RWPE1 (cell line): Measurements from ENCODE around the gene DNMT3L.

ENCODE experiments used
- CTCF ChIA-PET: fragments of 350-600 bp; sonication (Branson Sonifier 250); formaldehyde crosslinking; extraction: SDS; loops from one replicate; lab custom pipeline; 2021; lab: Yijun Ruan, JAX
- POLR2A ChIA-PET: fragments of 400-600 bp; formaldehyde crosslinking; extraction: SDS; loops from one replicate; lab custom pipeline; 2020; ENCODE audit warnings: antibody characterized with exemption; ENCODE audit not compliant: low non-redundant PET; lab: Yijun Ruan, JAX
- DNase-seq: peaks from one replicate; pipeline ENCODE4 v3.0.0; 2012; ENCODE audit warnings: low spot score
- H3K27ac ChIP-seq: fragments of 450-650 bp; 2 replicates; pipeline ENCODE4 v1.5.1; 2017
- TF ChIP-seq, protein P1 (sequence below): fragments of 450-650 bp; conservative IDR thresholded peaks from 2 replicates; pipeline ENCODE4 v1.5.1; 2017; ENCODE audit warnings: low read depth, mild to moderate bottlenecking

Gene DNMT3L

DNA sequence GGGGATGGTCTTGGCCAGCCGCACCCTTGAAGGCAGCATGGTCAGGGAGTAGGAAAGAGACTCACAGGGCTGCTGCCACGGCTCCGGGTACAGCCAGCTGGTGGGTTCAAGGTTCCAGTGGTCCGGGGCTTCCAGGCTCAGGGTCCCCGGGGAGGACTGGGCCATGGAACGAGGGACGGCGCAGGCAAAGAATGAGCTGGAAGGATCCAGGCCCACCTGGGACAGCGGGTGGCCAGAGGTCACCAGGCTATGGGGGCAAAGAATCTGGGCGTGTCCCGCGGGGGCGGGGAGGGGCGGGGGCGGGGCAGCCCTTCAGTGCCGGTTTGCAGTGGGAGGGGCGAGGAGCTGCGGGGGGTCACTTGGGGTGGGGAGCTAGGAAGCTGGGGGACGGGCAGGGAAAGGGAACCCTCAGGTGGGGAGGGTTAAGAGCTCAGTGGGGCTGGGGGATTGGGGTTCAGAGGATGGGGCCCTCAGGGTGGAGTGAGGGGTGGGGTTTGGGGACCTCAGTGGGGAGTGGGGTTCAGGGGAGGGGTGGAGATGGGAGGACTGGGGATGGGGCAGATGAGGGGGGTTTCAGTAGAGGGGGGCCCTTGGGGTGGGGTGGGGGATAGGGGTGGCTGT is at the start of gene DNMT3L:
Gene DNMT3L, minus strand, starts transcription at position 223 of the 621 bp plus-strand sequence. CDS start 638 bp downstream, outside the sequence.
- POLR2A ChIA-PET = no interaction called here
- no peak for DNase-seq
- CTCF ChIA-PET = no interaction called here
- TF ChIP-seq, protein P1, sequence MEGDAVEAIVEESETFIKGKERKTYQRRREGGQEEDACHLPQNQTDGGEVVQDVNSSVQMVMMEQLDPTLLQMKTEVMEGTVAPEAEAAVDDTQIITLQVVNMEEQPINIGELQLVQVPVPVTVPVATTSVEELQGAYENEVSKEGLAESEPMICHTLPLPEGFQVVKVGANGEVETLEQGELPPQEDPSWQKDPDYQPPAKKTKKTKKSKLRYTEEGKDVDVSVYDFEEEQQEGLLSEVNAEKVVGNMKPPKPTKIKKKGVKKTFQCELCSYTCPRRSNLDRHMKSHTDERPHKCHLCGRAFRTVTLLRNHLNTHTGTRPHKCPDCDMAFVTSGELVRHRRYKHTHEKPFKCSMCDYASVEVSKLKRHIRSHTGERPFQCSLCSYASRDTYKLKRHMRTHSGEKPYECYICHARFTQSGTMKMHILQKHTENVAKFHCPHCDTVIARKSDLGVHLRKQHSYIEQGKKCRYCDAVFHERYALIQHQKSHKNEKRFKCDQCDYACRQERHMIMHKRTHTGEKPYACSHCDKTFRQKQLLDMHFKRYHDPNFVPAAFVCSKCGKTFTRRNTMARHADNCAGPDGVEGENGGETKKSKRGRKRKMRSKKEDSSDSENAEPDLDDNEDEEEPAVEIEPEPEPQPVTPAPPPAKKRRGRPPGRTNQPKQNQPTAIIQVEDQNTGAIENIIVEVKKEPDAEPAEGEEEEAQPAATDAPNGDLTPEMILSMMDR = no peak
- H3K27ac ChIP-seq = no peak within 1 kb of the TSS

DNA sequence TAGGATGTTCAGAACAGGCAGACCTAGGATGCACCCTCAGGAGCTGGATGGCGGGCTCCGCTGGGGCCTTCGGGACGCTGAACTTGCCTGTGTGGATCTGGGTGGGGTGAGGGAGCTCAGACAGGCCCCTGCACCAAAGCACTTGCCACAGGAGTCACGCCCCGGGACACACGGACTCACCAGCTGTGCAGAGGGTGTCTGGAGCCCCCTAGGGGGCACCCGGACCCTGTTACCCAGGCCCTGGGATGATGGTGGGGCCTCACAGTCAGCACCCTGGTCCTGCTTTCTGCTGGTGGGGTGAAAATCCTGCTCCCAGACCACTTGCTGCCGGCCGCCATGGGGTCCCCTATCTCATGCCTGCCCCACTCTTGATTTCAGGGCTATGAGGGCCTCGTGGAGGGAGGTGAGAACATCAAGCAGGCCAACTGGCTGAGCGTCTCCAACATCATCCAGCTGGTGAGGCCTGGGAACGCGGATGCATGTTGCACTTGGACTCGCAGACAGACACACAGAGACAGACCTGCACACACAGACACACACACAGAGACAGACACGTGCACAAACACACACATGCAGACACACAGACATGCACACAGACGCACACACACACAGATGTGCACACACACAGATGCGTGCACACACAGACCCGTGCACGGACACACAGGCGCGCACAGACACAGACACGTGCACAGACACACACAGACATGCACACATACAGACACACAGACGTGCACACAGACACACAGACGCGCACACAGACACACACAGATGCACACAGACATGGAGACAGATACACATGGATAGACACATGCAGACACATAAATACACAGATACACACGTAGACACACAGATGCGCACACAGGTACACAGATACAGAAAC is 49.2 kb upstream of the DNMT3L start:
- no peak overlapping the region for H3K27ac ChIP-seq
- TF ChIP-seq, protein P1 = no peak
- CTCF ChIA-PET = interaction anchor here (0.6 kb wide), 1 partner anchor 92 kb away, joined by 6 read pairs; no protein-coding TSS in a partner anchor
- DNase-seq = no peak
- POLR2A ChIA-PET = no interaction called here

DNA sequence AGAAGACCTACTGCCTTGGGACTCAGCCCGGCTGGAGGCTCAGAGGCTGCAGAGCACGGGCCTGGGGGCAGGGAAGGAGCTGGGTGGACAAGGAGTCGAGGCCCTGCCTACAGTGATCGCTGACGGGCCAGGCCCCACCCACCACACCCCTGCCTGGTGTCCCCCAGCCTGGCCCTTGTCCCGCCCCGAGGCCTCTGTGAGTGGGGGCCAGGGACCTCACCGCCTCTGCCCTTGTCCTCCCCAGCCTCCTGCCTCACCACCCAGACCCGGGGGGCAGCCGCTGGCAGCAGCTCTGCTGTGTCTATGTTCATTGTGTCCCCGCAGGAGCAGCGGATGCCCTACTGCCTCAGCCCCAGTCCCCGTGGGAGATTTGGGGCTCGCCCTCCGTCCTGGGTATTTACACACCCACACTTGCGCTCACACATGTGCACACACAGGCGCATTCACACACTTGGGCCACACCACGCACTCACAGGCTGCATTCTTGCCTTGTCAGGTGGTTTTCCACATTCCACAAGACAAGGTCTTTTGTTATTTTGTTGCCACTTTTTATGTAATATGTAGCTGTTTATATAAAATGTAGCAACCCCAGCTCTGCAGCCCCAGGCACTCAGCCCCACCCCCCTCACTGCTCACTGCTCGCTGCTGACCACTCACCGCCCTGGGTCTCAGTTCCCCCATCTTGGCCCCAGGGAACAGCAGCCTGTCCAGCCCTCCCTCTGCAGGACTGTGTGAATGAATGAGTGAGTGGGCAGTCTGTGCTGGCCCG is 45.4 kb upstream of the DNMT3L start:
- TF ChIP-seq, protein P1 = no peak
- DNase-seq = no peak
- no peak overlapping the region for H3K27ac ChIP-seq
- ChIA-PET POLR2A (no interaction called here), CTCF (no interaction called here)

DNA sequence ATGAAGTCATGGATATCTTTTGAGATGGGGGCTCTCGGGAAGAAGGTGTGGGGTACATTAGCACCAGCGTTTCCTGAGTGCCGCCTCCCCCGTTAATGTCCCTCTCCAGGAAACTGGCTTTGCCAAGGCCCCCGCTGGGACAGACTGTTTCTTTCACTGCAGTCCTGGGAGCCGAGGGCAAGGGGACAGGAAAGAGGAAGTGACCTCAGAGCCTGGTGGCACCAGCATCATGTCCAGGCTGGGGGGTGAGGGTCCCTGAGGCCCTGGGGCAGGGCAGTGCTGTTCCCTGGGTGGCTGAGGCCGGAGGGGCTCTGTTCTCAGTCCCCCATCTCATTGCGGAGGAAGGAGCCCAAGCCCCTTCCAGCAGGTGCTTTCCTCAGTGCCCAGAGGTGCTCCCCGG is 44.0 kb upstream of the DNMT3L start:
- POLR2A ChIA-PET = no interaction called here
- H3K27ac ChIP-seq = no peak overlapping the region
- TF ChIP-seq, protein P1 = no peak
- no peak for DNase-seq
- CTCF ChIA-PET = no interaction called here

DNA sequence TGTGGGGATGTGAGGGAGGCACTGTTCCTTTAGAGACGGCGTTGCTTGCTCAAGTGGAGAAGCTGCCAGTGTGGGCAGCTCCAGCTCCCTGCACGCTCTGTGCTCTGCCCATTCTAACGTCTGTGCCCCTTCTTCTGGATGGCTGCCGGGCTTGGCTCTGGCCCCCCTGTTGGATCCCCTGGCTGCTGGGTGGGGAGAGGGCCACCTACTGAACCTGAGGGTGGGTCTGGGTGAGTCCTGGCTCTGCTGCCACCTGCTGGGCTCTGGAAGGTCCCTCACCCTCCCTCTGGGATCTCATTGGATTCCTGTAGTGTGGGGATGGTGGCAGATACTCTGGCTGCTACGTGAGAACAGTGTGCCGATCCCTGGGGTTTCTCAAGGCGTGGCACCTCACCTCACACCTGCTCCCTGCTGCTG is 43.2 kb upstream of the DNMT3L start:
- CTCF ChIA-PET = interaction anchor here (0.6 kb wide), 1 partner anchor 261 kb away, joined by 3 read pairs; no protein-coding TSS in a partner anchor
- no peak overlapping the region; the same call in 1 of the 2 replicates for H3K27ac ChIP-seq
- TF ChIP-seq, protein P1 = peak; percentile 61
- peak; percentile 48 for DNase-seq
- POLR2A ChIA-PET = no interaction called here

DNA sequence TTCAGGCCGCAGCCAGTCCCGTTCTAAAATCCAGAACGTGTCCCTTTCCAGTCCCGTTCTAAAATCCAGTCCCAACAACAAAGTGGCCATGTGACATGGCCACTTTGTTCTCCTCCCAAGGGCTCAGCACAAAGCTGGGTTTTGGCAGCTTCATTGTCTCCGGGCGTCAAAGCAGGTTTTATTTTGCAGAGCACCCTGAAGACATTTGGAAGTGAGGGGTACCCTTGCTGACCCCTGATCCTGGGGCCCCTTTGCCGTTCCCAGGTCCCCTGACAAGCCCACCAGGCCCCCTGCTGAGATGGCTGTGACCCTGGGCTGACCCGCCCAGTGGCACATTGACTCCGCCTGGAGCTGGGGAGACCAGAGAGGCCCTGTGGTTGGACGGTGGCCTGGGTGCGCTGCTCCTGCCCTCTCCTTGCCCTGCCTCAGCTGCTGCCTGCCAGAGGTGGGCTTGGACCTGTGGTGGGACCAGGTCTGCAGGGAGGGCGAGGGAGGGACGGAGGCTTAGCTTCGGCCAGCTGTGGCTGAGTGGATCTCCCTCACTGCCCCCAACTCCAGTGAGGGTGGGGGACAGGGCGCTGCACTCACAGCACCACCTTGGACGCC is 42.4 kb upstream of the DNMT3L start:
- TF ChIP-seq, protein P1 = no peak
- ChIA-PET CTCF (interaction anchor here (0.6 kb wide), 2 partner anchors 260 to 624 kb away, joined by 3 to 4 read pairs; no protein-coding TSS in a partner anchor), POLR2A (no interaction called here)
- peak overlapping the region; percentile 85 for H3K27ac ChIP-seq
- DNase-seq = no peak
